H1 (cell line): Measurements from ENCODE around the gene AOPEP. TPM values are rescaled to one million over a fixed set of nuclear protein-coding genes. Genes with fewer than 3 reads are reported as not detected.
A peak's percentile ranks its signal among the peaks of the same experiment; 100 is the strongest.

Experiments used
- CTCF ChIA-PET: fragments of 300-600 bp; sonication (Branson Sonifier 250); formaldehyde crosslinking; loops from one replicate; lab custom pipeline; 2021; ENCODE audit not compliant: partially characterized antibody; lab: Charles Lee
- POLR2A ChIA-PET: fragments of 300-600 bp; sonication (Branson Sonifier 250); formaldehyde crosslinking; loops from one replicate; lab custom pipeline; 2021; ENCODE audit warnings: inconsistent platforms; ENCODE audit not compliant: partially characterized antibody; lab: Charles Lee
- DNase-seq, 2 experiments: peaks; one replicate each; pipeline versions ENCODE4 v3.0.0 to v3.0.0-alpha.2; 2010 to 2022; ENCODE audit warnings: low spot score in 2 of 2, low read depth in 1 of 2, mixed read lengths in 1 of 2
- FAIRE-seq: peaks from 2 replicates; lab custom pipeline; 2011; peaks lifted over from hg19 to GRCh38; lab: Jason Lieb, UNC
- H2AFZ ChIP-seq: 2 replicates; pipeline ENCODE4 v1.8.1; 2012; ENCODE audit warnings: low read length, inconsistent platforms
- H2AK5ac ChIP-seq: 2 replicates; pipeline ENCODE4 v1.6.1; 2013; ENCODE audit warnings: low read depth, low read length
- H2BK120ac ChIP-seq: replicated peaks from 2 replicates; pipeline ENCODE3; 2013; ENCODE audit warnings: low read depth, low read length, inconsistent platforms
- H2BK12ac ChIP-seq: 2 replicates; pipeline ENCODE4 v1.6.1; 2013; ENCODE audit warnings: low read depth, low read length
- H2BK15ac ChIP-seq: 2 replicates; pipeline ENCODE4 v1.6.1; 2013; ENCODE audit warnings: low read length
- H2BK20ac ChIP-seq: 2 replicates; pipeline ENCODE4 v1.6.1; 2013; ENCODE audit warnings: low read length
- H2BK5ac ChIP-seq: 2 replicates; pipeline ENCODE4 v1.6.1; 2013; ENCODE audit warnings: low read depth, low read length
- H3K14ac ChIP-seq: 2 replicates; pipeline ENCODE4 v1.6.1; 2013; ENCODE audit warnings: inconsistent platforms; ENCODE audit not compliant: insufficient read length
- H3K18ac ChIP-seq: 2 replicates; pipeline ENCODE4 v1.6.1; 2013; ENCODE audit warnings: low read length; ENCODE audit errors: extremely low read depth
- H3K23ac ChIP-seq: 2 replicates; pipeline ENCODE4 v1.6.1; 2013; ENCODE audit warnings: inconsistent platforms; ENCODE audit not compliant: insufficient read length
- H3K23me2 ChIP-seq: 2 replicates; pipeline ENCODE4 v1.6.1; 2013; ENCODE audit warnings: low read depth, low read length
- H3K27ac ChIP-seq: 2 replicates; pipeline ENCODE4 v1.6.1; 2011; ENCODE audit warnings: low read depth, low read length, inconsistent platforms
- H3K27me3 ChIP-seq, 4 experiments: replicated peaks in 1 of 4; 1 replicate in 1 of 4; 2 replicates in 3 of 4; pipeline versions ENCODE4 v1.6.1 to v1.8.1; 2011 to 2013; ENCODE audit warnings: low read length in 3 of 4, mild to moderate bottlenecking in 3 of 4, inconsistent platforms in 2 of 4, mixed read lengths in 2 of 4, moderate library complexity in 1 of 4; ENCODE audit not compliant: control insufficient read depth in 3 of 4, insufficient read depth in 3 of 4; ENCODE audit errors: extremely low read depth in 1 of 4
- H3K36me3 ChIP-seq, 4 experiments: 2 replicates each; pipeline versions ENCODE4 v1.6.1 to v1.8.1; 2011 to 2013; ENCODE audit warnings: mild to moderate bottlenecking in 4 of 4, low read length in 3 of 4, moderate library complexity in 2 of 4, control low read depth in 1 of 4, inconsistent platforms in 1 of 4; ENCODE audit not compliant: insufficient read depth in 4 of 4, control insufficient read depth in 2 of 4
- H3K4ac ChIP-seq: replicated peaks from 2 replicates; pipeline ENCODE3; 2013; ENCODE audit warnings: low read length, low read depth, mixed read lengths, inconsistent platforms; ENCODE audit not compliant: insufficient read length
- H3K4me1 ChIP-seq, 4 experiments: replicated peaks in 1 of 4; 1 replicate in 1 of 4; 2 replicates in 3 of 4; pipeline versions ENCODE4 v1.6.1 to v1.8.1; 2011 to 2013; ENCODE audit warnings: low read length in 3 of 4, inconsistent platforms in 2 of 4, mixed read lengths in 1 of 4; ENCODE audit not compliant: insufficient read depth in 4 of 4, control insufficient read depth in 3 of 4
- H3K4me2 ChIP-seq, 2 experiments: 2 replicates each; pipeline versions ENCODE4 v1.6.1 to v1.8.1; 2011 to 2013; ENCODE audit warnings: low read depth in 2 of 2, low read length in 2 of 2, control low read depth in 1 of 2, inconsistent platforms in 1 of 2, mild to moderate bottlenecking in 1 of 2; ENCODE audit not compliant: insufficient read depth in 1 of 2
- H3K4me3 ChIP-seq, 4 experiments: fragments of 200-600, 300-600 bp in 1 of 4; sonication (generic), shearing (Covaris generic), sonication (Bioruptor Twin) in 1 of 4; 2 replicates each; pipeline versions ENCODE4 v1.5.1 to v1.8.1; 2011 to 2016; ENCODE audit warnings: low read length in 4 of 4, low read depth in 3 of 4, control low read depth in 2 of 4, inconsistent platforms in 2 of 4, mild to moderate bottlenecking in 2 of 4, mixed read lengths in 1 of 4, moderate library complexity in 1 of 4; ENCODE audit not compliant: insufficient read depth in 2 of 4; ENCODE audit errors: extremely low read depth in 1 of 4
- H3K56ac ChIP-seq: replicated peaks from 2 replicates; pipeline ENCODE3; 2013; ENCODE audit warnings: low read depth, mild to moderate bottlenecking, mixed read lengths, low read length, inconsistent platforms; ENCODE audit not compliant: insufficient read length
- H3K79me1 ChIP-seq: 2 replicates; pipeline ENCODE4 v1.6.1; 2013; ENCODE audit warnings: low read depth, low read length, control low read depth
- H3K79me2 ChIP-seq, 2 experiments: 2 replicates each; pipeline versions ENCODE4 v1.6.1 to v1.8.1; 2012 to 2013; ENCODE audit warnings: low read length in 2 of 2, mild to moderate bottlenecking in 2 of 2, inconsistent platforms in 1 of 2; ENCODE audit not compliant: insufficient read depth in 2 of 2, control insufficient read depth in 1 of 2
- H3K9ac ChIP-seq, 4 experiments: replicated peaks in 1 of 4; 1 replicate in 1 of 4; 2 replicates in 3 of 4; pipeline versions ENCODE4 v1.6.1 to v1.8.1; 2011 to 2013; ENCODE audit warnings: low read depth in 3 of 4, low read length in 3 of 4, control low read depth in 2 of 4, mild to moderate bottlenecking in 2 of 4, moderate library complexity in 2 of 4, inconsistent platforms in 1 of 4; ENCODE audit errors: extremely low read depth in 1 of 4
- H3K9me3 ChIP-seq, 2 experiments: 2 replicates each; pipeline versions ENCODE4 v1.6.1 to v1.8.1; 2012 to 2013; ENCODE audit warnings: mild to moderate bottlenecking in 2 of 2, moderate library complexity in 2 of 2, control low read depth in 1 of 2, inconsistent platforms in 1 of 2, low read depth in 1 of 2, low read length in 1 of 2, mixed read lengths in 1 of 2; ENCODE audit not compliant: insufficient read depth in 2 of 2
- H4K20me1 ChIP-seq, 2 experiments: replicated peaks in 1 of 2; 2 replicates each; pipeline versions ENCODE3 to v1.8.1; 2011 to 2013; ENCODE audit warnings: inconsistent platforms in 2 of 2, low read length in 2 of 2, mild to moderate bottlenecking in 1 of 2; ENCODE audit not compliant: insufficient read depth in 2 of 2, control insufficient read depth in 1 of 2
- H4K5ac ChIP-seq: 2 replicates; pipeline ENCODE4 v1.6.1; 2013; ENCODE audit warnings: low read length, low read depth, mixed read lengths, inconsistent platforms; ENCODE audit not compliant: insufficient read length
- H4K8ac ChIP-seq: 2 replicates; pipeline ENCODE4 v1.8.0; 2013; ENCODE audit warnings: mild to moderate bottlenecking, moderate library complexity, low read length, inconsistent platforms; ENCODE audit not compliant: insufficient read depth; ENCODE audit errors: extremely low read depth
- H4K91ac ChIP-seq: replicated peaks from 2 replicates; pipeline ENCODE3; 2013; ENCODE audit warnings: low read length, mixed read lengths, inconsistent platforms; ENCODE audit not compliant: insufficient read length
- ATF3 ChIP-seq: IDR thresholded peaks from 2 replicates; pipeline ENCODE4 v1.6.1; 2011; ENCODE audit warnings: low read depth, mild to moderate bottlenecking, low read length; ENCODE audit not compliant: insufficient read depth
- CBX5 ChIP-seq: fragments of 300-800, 300-1000 bp; sonication (generic); IDR thresholded peaks from 2 replicates; pipeline ENCODE4 v1.7.1; 2016; ENCODE audit warnings: antibody characterized with exemption, low read length, low read depth
- CBX8 ChIP-seq: fragments of 300-800, 300-1000 bp; sonication (generic); IDR thresholded peaks from 2 replicates; pipeline ENCODE4 v1.7.1; 2016; ENCODE audit warnings: low read depth, low read length, borderline replicate concordance
- CHD1 ChIP-seq: IDR thresholded peaks from 2 replicates; pipeline ENCODE4 v1.6.1; 2012; ENCODE audit warnings: low read depth, low read length, improper control_type of control experiment
- CREB1 ChIP-seq: IDR thresholded peaks from 2 replicates; pipeline ENCODE4 v1.6.1; 2012; ENCODE audit warnings: inconsistent platforms
- EZH2 ChIP-seq: fragments of 200-600 bp; sonication (generic); IDR thresholded peaks from 2 replicates; pipeline ENCODE4 v1.7.1; 2012; ENCODE audit warnings: low read depth, mild to moderate bottlenecking, moderate library complexity, low read length, inconsistent platforms; ENCODE audit not compliant: severe bottlenecking
- GABPA ChIP-seq: IDR thresholded peaks from 2 replicates; pipeline ENCODE4 v1.6.1; 2011; ENCODE audit warnings: mild to moderate bottlenecking, low read length, moderate library complexity, borderline replicate concordance; ENCODE audit not compliant: insufficient read depth
- KDM5A ChIP-seq: fragments of 200-600 bp; IDR thresholded peaks from 2 replicates; pipeline ENCODE4 v1.7.1; 2012; ENCODE audit warnings: mild to moderate bottlenecking, low read length, inconsistent platforms, mixed read lengths
- PHF8 ChIP-seq: fragments of 200-600 bp; sonication (generic); conservative IDR thresholded peaks from 2 replicates; pipeline ENCODE4 v1.7.1; 2012; ENCODE audit warnings: low read depth, mild to moderate bottlenecking, inconsistent platforms, low read length, moderate library complexity
- RXRA ChIP-seq: IDR thresholded peaks from 2 replicates; pipeline ENCODE4 v1.6.1; 2011; ENCODE audit warnings: low read depth, mild to moderate bottlenecking, low read length, moderate library complexity; ENCODE audit not compliant: insufficient read depth
- SUZ12 ChIP-seq: fragments of 200-600 bp; sonication (generic); IDR thresholded peaks from 2 replicates; pipeline ENCODE4 v1.6.1; 2012; ENCODE audit warnings: mild to moderate bottlenecking, inconsistent platforms, low read length, moderate library complexity, mixed read lengths
- USF2 ChIP-seq: IDR thresholded peaks from 2 replicates; pipeline ENCODE4 v1.6.1; 2011; ENCODE audit warnings: low read length, improper control_type of control experiment
- WGBS, 2 experiments: shearing (Covaris generic) in 1 of 2; methylation state at CpG; one replicate each; pipeline versions ENCODE4 v1.1.6 to v1.1.7; 2013 to 2015; ENCODE audit warnings: low lambda C conversion rate in 2 of 2, mixed read lengths in 2 of 2, inconsistent platforms in 1 of 2, low coverage in 1 of 2, missing lambda C conversion rate in 1 of 2; ENCODE audit not compliant: insufficient replicate concordance in 2 of 2, insufficient coverage in 1 of 2, insufficient read length in 1 of 2; ENCODE audit errors: extremely low coverage in 1 of 2, missing lambda C conversion rate in 1 of 2; 5-methylcytosine and 5-hydroxymethylcytosine counted together
- polyA plus RNA-seq, 7 experiments: library from polyadenylated mRNA; depleted of rRNA in 3 of 7; stranded (reverse) in 5 of 7; unstranded in 2 of 7; fragments of >200 nt in 5 of 7; fragments of 200-250 nt in 2 of 7; gene quantifications; 1 replicate in 5 of 7; 2 replicates in 1 of 7; 4 replicates in 1 of 7; pipeline versions ENCODE4 v1.2.1 to v1.2.3, GENCODE V29; 2011 to 2013; ENCODE audit warnings: missing spikeins in 2 of 7, mixed read lengths in 2 of 7
- total RNA-seq: library from RNA; stranded (reverse); fragmentation: NEBNext Ultra II Directional; extraction: Animal tissue kit (Norgen Biotek cat#: 25700); gene quantifications from 2 replicates; pipeline ENCODE4 v1.2.1, GENCODE V29; 2021

AOPEP gene
- total and polyA plus RNA-seq, 2 of the 8 experiments (the other 6 are each of a cell fraction or from before 2014, with no cell fraction given) = 6.1 to 14.3 TPM

- no peak overlapping the region for H2BK20ac ChIP-seq
- peaks cover 5% of the 10 kb centered on the region for H3K79me1 ChIP-seq
- H3K4me2 ChIP-seq = no peak overlapping the region
- H2BK15ac ChIP-seq = no peak overlapping the region
- no peak overlapping the region for H2BK120ac ChIP-seq
- no peaks in the 10 kb centered on the region for H4K20me1 ChIP-seq
- no peak overlapping the region for H2AFZ ChIP-seq
- no peak overlapping the region for H4K91ac ChIP-seq
- H3K23ac ChIP-seq = no peak overlapping the region
- no peaks in the 10 kb centered on the region for H3K9me3 ChIP-seq
- H3K36me3 ChIP-seq = no peaks in the 10 kb centered on the region
- H3K27me3 ChIP-seq = no peaks in the 10 kb centered on the region
- no peak overlapping the region for H3K9ac ChIP-seq
- H4K5ac ChIP-seq = no peak overlapping the region
- H4K8ac ChIP-seq = no peak overlapping the region
- WGBS, 2 experiments = 89% methylated on average over 9 of the region's 9 CpGs; no CpG with 5 or more reads in 1 of the 2 experiments
- CTCF ChIA-PET = interaction anchor here (0.8 to 1.2 kb wide), 3 partner anchors 63 to 223 kb away, joined by 3 to 4 read pairs (median 4); no protein-coding TSS in a partner anchor
- no peak overlapping the region for H3K4ac ChIP-seq
- no peak overlapping the region for H3K27ac ChIP-seq
- no peaks in the 10 kb centered on the region for H3K79me2 ChIP-seq
- no peak for FAIRE-seq
- H2BK5ac ChIP-seq = no peak overlapping the region
- H2BK12ac ChIP-seq = no peak overlapping the region
- no peak overlapping the region for H3K4me3 ChIP-seq
- H3K14ac ChIP-seq = no peak overlapping the region
- POLR2A ChIA-PET = no interaction called here
- no peak overlapping the region for H3K56ac ChIP-seq
- no peaks in the 10 kb centered on the region for H3K23me2 ChIP-seq
- H3K18ac ChIP-seq = no peak overlapping the region
- H3K4me1 ChIP-seq = peaks cover 9 to 19% (median 14%) of the 10 kb centered on the region in 4 experiments
- no peak overlapping the region for H2AK5ac ChIP-seq
- DNase-seq = peak in 1 of 2 experiments; percentile 29
- no peak for TF ChIP-seq CREB1
- TF ChIP-seq CHD1 = no peak
- TF ChIP-seq CBX5 = no peak
- no peak for TF ChIP-seq KDM5A
- TF ChIP-seq USF2 = no peak
- TF ChIP-seq RXRA = no peak
- no peak for TF ChIP-seq EZH2
- no peak for TF ChIP-seq GABPA
- no peak for TF ChIP-seq PHF8
- no peak for TF ChIP-seq ATF3
- TF ChIP-seq CBX8 = no peak
- TF ChIP-seq SUZ12 = no peak
Observed at GRCh38 chr9:94908011-94908563, 181.6 kb downstream of the AOPEP start.
